CD4-positive, alpha-beta T cell (primary cell): ENCODE data around the gene HAGH. TPM values are rescaled to one million over a fixed set of nuclear protein-coding genes. Genes with fewer than 3 reads are reported as not detected.

ENCODE experiments used
- ATAC-seq: fragments of 200-7000 bp; cut with Tn5 transposase; one replicate; pipeline ENCODE4 v1.10.0; 2022; ENCODE audit warnings: mild to moderate bottlenecking; ENCODE audit not compliant: poor library complexity
- CTCF ChIA-PET: fragments of 350-600 bp; sonication (Branson Sonifier 250); formaldehyde crosslinking; loops from one replicate; lab custom pipeline; 2021; ENCODE audit warnings: antibody characterized with exemption, inconsistent platforms; lab: Charles Lee
- POLR2A ChIA-PET: fragments of 350-600 bp; sonication (Branson Sonifier 250); formaldehyde crosslinking; loops from one replicate; lab custom pipeline; 2021; ENCODE audit warnings: antibody characterized with exemption, inconsistent platforms; lab: Charles Lee
- DNase-seq, 14 experiments: peaks; one replicate each; pipeline ENCODE4 v3.0.0-alpha.2; 2013 to 2020; ENCODE audit warnings: mixed read lengths in 2 of 14
- H3K27ac ChIP-seq, 2 donors: one replicate each; pipeline versions ENCODE4 v1.5.1 to v1.7.0; 2013; ENCODE audit warnings: low read length in 2 of 2, low read depth in 1 of 2, mild to moderate bottlenecking in 1 of 2
- H3K27me3 ChIP-seq, 2 experiments: 1 replicate in 1 of 2; 2 replicates in 1 of 2; pipeline versions ENCODE4 v1.6.1 to v1.7.0; 2013; ENCODE audit warnings: low read length in 2 of 2, control low read depth in 1 of 2, mild to moderate bottlenecking in 1 of 2, moderate library complexity in 1 of 2; ENCODE audit not compliant: insufficient read depth in 2 of 2, control insufficient read depth in 1 of 2
- H3K36me3 ChIP-seq: one replicate; pipeline ENCODE4 v1.6.1; 2013; ENCODE audit warnings: low read length, control low read depth; ENCODE audit not compliant: insufficient read depth
- H3K4me1 ChIP-seq: one replicate; pipeline ENCODE4 v1.6.1; 2013; ENCODE audit warnings: low read length, control low read depth; ENCODE audit not compliant: insufficient read depth
- H3K4me3 ChIP-seq: one replicate; pipeline ENCODE4 v1.5.1; 2013; ENCODE audit warnings: mild to moderate bottlenecking, low read length, moderate library complexity
- H3K9me3 ChIP-seq, 2 experiments: 1 replicate in 1 of 2; 2 replicates in 1 of 2; pipeline versions ENCODE4 v1.6.1 to v1.7.0; 2013; ENCODE audit warnings: low read length in 2 of 2, mild to moderate bottlenecking in 2 of 2, control low read depth in 1 of 2, moderate library complexity in 1 of 2; ENCODE audit not compliant: control insufficient read depth in 1 of 2, insufficient read depth in 1 of 2
- H3K27ac Mint-ChIP-seq: one replicate; pipeline ENCODE4 v1.8.0; 2020; ENCODE audit warnings: mixed read lengths
- H3K27me3 Mint-ChIP-seq: one replicate; pipeline ENCODE4 v1.8.0; 2021; ENCODE audit warnings: mixed read lengths
- H3K36me3 Mint-ChIP-seq: one replicate; pipeline ENCODE4 v1.8.0; 2021; ENCODE audit warnings: low read depth, mixed read lengths
- H3K4me1 Mint-ChIP-seq: one replicate; pipeline ENCODE4 v1.8.0; 2021; ENCODE audit warnings: low read depth, mixed read lengths
- H3K4me3 Mint-ChIP-seq: one replicate; pipeline ENCODE4 v1.8.0; 2020; ENCODE audit warnings: mild to moderate bottlenecking, mixed read lengths
- H3K9me3 Mint-ChIP-seq: one replicate; pipeline ENCODE4 v1.8.0; 2020; ENCODE audit warnings: mixed read lengths
- intact Hi-C, 2 experiments: fragments of 100-400 bp; cut with DNase I in 1 of 2; cut with micrococcal nuclease in 1 of 2; formaldehyde crosslinking; loops; one replicate each; pipeline versions ENCODE4 v1.15.1 to v1.9.0; 2023 to 2025; cut with DNase I, micrococcal nuclease
- total RNA-seq, 174 experiments: library from RNA in 2 of 174; stranded (reverse) in 2 of 174; gene quantifications; one replicate each; pipeline ENCODE4 v1.2.3 and lab custom pipeline; 2021 to 2026
- TF ChIP-seq, protein P1 (sequence below): fragments of 200-600 bp; IDR thresholded peaks from one replicate; pipeline ENCODE4 v1.8.0; 2022; ENCODE audit warnings: antibody characterized with exemption, mild to moderate bottlenecking

The HAGH gene
- total RNA-seq, 2 experiments from 2014 or later = 20.9 to 22.7 TPM

DNA sequence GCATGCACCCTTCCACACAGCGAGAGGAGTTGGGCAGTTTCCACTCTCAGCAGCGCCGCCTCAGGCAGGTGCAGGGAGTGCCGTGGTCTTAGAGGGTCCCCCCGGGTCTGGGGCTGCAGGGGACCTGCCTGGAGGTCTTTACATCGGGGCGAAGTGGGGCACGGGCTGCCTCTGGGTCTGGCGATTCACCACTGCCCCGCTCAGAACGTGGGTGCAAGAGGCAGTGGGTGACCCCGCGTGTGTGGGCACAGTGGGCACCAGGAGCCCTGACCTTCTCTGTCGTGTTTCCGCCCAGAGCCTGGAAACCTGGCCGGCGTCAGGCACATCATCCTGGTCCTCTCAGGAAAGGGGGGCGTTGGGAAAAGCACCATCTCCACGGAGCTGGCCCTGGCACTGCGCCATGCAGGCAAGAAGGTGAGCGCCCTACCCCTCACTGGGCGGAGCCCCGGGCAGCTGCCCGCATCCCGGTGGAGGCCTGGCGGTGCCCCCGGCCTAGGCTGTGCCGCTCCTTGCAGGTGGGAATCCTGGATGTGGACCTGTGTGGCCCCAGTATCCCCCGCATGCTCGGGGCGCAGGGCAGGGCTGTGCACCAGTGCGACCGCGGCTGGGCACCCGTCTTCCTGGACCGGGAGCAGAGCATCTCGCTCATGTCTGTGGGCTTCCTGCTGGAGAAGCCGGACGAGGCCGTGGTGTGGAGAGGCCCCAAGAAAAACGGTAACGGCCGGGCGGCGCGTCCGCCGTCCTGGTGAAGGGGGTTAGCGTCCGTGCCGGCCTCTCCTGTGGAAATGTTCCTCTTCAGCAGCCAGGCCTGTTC is 40.2 kb downstream of the HAGH start:
- Histone ChIP-seq H3K27me3 (no peaks in the 10 kb centered on the region), H3K9me3 (peaks cover 0 to 6% of the 10 kb centered on the region in 2 experiments), H3K36me3 (peaks cover 38% of the 10 kb centered on the region), H3K4me3 (no peak overlapping the region), H3K4me1 (peaks cover 39% of the 10 kb centered on the region), H3K27ac (no peak overlapping the region)
- TF ChIP-seq, protein P1, sequence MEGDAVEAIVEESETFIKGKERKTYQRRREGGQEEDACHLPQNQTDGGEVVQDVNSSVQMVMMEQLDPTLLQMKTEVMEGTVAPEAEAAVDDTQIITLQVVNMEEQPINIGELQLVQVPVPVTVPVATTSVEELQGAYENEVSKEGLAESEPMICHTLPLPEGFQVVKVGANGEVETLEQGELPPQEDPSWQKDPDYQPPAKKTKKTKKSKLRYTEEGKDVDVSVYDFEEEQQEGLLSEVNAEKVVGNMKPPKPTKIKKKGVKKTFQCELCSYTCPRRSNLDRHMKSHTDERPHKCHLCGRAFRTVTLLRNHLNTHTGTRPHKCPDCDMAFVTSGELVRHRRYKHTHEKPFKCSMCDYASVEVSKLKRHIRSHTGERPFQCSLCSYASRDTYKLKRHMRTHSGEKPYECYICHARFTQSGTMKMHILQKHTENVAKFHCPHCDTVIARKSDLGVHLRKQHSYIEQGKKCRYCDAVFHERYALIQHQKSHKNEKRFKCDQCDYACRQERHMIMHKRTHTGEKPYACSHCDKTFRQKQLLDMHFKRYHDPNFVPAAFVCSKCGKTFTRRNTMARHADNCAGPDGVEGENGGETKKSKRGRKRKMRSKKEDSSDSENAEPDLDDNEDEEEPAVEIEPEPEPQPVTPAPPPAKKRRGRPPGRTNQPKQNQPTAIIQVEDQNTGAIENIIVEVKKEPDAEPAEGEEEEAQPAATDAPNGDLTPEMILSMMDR = no peak
- no peak overlapping the region for H3K4me3 Mint-ChIP-seq
- no peaks in the 10 kb centered on the region for H3K9me3 Mint-ChIP-seq
- ATAC-seq = no peak
- no peaks in the 10 kb centered on the region for H3K27me3 Mint-ChIP-seq
- H3K27ac Mint-ChIP-seq = no peak overlapping the region
- POLR2A ChIA-PET = no interaction called here
- peak in 2 of 14 experiments; percentile 5 to 33 for DNase-seq
- H3K36me3 Mint-ChIP-seq = peaks cover 25% of the 10 kb centered on the region
- intact Hi-C loops = loop anchor here in 1 of 2 experiments (10.0 kb wide), 2 partner anchors 482 to 1382 kb away; partner anchors contain the start of genes DECR2 and UBE2I
- CTCF ChIA-PET = no interaction called here
- H3K4me1 Mint-ChIP-seq = peaks cover 22% of the 10 kb centered on the region

DNA sequence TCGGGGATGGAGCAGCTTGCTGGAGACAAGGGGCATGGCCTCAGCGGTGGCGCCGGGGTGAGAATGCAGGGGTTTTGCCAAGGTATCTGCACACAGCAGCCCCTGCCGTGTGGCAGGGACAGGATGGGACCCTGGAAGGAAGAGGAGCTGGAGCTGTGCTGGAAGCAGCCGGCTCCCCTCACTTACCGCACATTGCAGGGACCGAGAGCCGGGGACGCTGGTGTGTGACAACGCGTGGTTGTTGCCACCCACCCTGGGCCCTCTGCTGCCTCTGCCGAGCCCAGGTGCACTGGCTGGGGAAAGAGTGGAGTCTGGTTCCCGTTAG is 40.8 kb downstream of the HAGH start:
- ChIA-PET CTCF (no interaction called here), POLR2A (no interaction called here)
- TF ChIP-seq, protein P1 = no peak
- Histone ChIP-seq H3K27me3 (no peaks in the 10 kb centered on the region), H3K9me3 (peaks cover 0 to 6% of the 10 kb centered on the region in 2 experiments), H3K4me1 (peaks cover 45% of the 10 kb centered on the region), H3K4me3 (no peak overlapping the region), H3K36me3 (peaks cover 34% of the 10 kb centered on the region), H3K27ac (no peak overlapping the region)
- Mint-ChIP-seq H3K9me3 (no peaks in the 10 kb centered on the region), H3K27me3 (no peaks in the 10 kb centered on the region), H3K27ac (no peak overlapping the region), H3K4me1 (peaks cover 26% of the 10 kb centered on the region), H3K4me3 (peak overlapping the region; percentile 34), H3K36me3 (peaks cover 29% of the 10 kb centered on the region)
- DNase-seq = no peak
- intact Hi-C loops = loop anchor here in 1 of 2 experiments (10.0 kb wide), 2 partner anchors 481 to 1381 kb away; partner anchors contain the start of genes DECR2 and UBE2I
- ATAC-seq = no peak

DNA sequence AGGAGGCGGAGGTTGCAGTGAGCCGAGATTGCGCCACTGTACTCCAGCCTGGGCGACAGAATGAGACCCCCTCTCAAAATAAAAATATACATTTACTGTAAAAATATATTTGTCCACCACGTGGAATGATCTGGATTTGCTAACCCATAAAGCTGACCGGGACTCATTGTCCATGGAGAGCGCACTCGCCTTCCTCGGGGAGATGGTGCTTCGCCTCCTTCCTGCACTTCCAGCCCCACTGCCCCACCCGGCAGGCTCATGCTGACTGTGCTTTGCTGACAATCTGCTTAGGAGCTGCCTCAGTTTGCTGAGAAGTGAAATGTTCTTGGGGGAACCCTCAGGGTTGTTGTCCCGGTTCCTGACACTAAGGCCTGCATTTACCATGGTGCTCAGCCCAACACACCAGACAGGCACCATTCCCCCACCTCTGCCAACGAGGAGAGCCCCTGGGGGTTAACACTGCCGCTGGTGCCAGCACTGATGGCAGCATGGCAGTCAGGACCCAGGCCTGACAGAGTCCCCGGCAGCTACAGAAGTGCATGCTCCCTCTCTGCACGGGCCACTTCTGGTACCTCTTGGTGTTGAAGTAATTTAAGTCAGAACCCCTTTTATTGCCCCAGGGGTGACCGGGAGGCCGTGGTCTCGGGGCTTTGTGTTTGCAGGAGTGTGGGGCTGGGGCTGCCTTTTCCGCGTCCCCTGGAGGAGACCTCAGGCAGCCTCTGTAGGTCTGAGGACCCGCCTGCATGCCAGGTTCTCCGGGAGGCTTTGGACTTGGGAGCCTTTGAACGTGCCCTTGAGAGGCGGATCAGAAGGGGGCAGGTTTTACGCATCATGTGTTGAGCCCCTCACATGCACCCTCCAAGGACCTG is 41.4 kb downstream of the HAGH start:
- peaks cover 0 to 6% of the 10 kb centered on the region in 2 experiments for H3K9me3 ChIP-seq
- H3K4me1 ChIP-seq = peaks cover 50% of the 10 kb centered on the region
- H3K9me3 Mint-ChIP-seq = no peaks in the 10 kb centered on the region
- peaks cover 33% of the 10 kb centered on the region for H3K36me3 ChIP-seq
- ChIA-PET CTCF (no interaction called here), POLR2A (no interaction called here)
- ATAC-seq (no peak), DNase-seq (peak in 2 of 14 experiments; percentile 5 to 25)
- TF ChIP-seq, protein P1 = no peak
- H3K27ac Mint-ChIP-seq = peak overlapping the region; percentile 61
- no peak overlapping the region for H3K4me3 ChIP-seq
- peaks cover 29% of the 10 kb centered on the region for H3K36me3 Mint-ChIP-seq
- no peaks in the 10 kb centered on the region for H3K27me3 Mint-ChIP-seq
- H3K4me3 Mint-ChIP-seq = peak overlapping the region; percentile 81
- no peak overlapping the region for H3K27ac ChIP-seq
- no peaks in the 10 kb centered on the region for H3K27me3 ChIP-seq
- H3K4me1 Mint-ChIP-seq = peaks cover 26% of the 10 kb centered on the region
- intact Hi-C loops = loop anchor here (5.0 to 10.0 kb wide), 3 partner anchors 157 to 1380 kb away; partner anchors contain the start of genes DECR2 (in 1 of the 2), MSRB1 (in 1 of the 2) and UBE2I (in 1 of the 2)
